Prostate gland (tissue), 2 donors: ENCODE results near the gene OMG. TPM values are rescaled to one million over a fixed set of nuclear protein-coding genes. Genes with fewer than 3 reads are reported as not detected.

Source experiments
- DNase-seq: peaks from one replicate; pipeline ENCODE4 v3.0.0-alpha.2; 2019; ENCODE audit warnings: low spot score
- H3K27ac ChIP-seq, 2 donors: fragments of 200-600 bp; sonication (generic); 2 replicates each; pipeline ENCODE4 v1.5.1; 2017 to 2019
- H3K27me3 ChIP-seq: fragments of 200-600 bp; sonication (generic); replicated peaks from 2 replicates; pipeline ENCODE4 v1.5.1; 2019; ENCODE audit not compliant: insufficient read depth
- H3K36me3 ChIP-seq, 2 donors: fragments of 200-600 bp; sonication (generic); 1 replicate in 1 of 2; 2 replicates in 1 of 2; pipeline versions ENCODE4 v1.5.1 to v1.8.1; 2017 to 2019
- H3K4me1 ChIP-seq: fragments of 200-600 bp; sonication (generic); replicated peaks from 2 replicates; pipeline ENCODE4 v1.5.1; 2019
- H3K4me3 ChIP-seq, 2 donors: fragments of 200-600 bp; sonication (generic); 2 replicates each; pipeline ENCODE4 v1.5.1; 2017 to 2019
- H3K9me3 ChIP-seq: fragments of 200-600 bp; sonication (generic); 2 replicates; pipeline ENCODE4 v1.5.1; 2017
- POLR2A ChIP-seq: fragments of 450-650 bp; IDR thresholded peaks from one replicate; pipeline ENCODE4 v1.6.1; 2016; ENCODE audit warnings: antibody characterized with exemption, mild to moderate bottlenecking
- POLR2AphosphoS5 ChIP-seq: sonication (generic); formaldehyde crosslinking; IDR thresholded peaks from one replicate; pipeline ENCODE4 v1.6.1; 2017; ENCODE audit warnings: antibody characterized with exemption
- WGBS: methylation state at CpG from one replicate; pipeline ENCODE4 v1.1.5; 2018; 5-methylcytosine and 5-hydroxymethylcytosine counted together
- intact Hi-C: fragments of 100-400 bp; cut with DNase I; formaldehyde crosslinking; loops from one replicate; pipeline ENCODE4 v1.14.2; 2022
- total RNA-seq, 2 donors: library from RNA; depleted of rRNA; stranded (reverse); fragments of >200 nt; gene quantifications; one replicate each; pipeline ENCODE4 v1.1.0, GENCODE V29; 2016
- TF ChIP-seq, protein P1 (sequence below), 4 experiments: fragments of 200-600 bp in 2 of 4; fragments of 450-650 bp in 2 of 4; sonication (generic) in 2 of 4; IDR thresholded peaks; 1 replicate in 3 of 4; 2 replicates in 1 of 4; pipeline ENCODE4 v1.5.1; 2016 to 2019; ENCODE audit warnings: antibody characterized with exemption in 4 of 4, mild to moderate bottlenecking in 2 of 4, moderate library complexity in 2 of 4

OMG gene
- total RNA-seq, 2 donors from 2014 or later, result not detected

GRCh38 chr17:31279401-31279800, 17.6 kb downstream of the OMG start:
- no peak for TF ChIP-seq POLR2A
- TF ChIP-seq, protein P1, sequence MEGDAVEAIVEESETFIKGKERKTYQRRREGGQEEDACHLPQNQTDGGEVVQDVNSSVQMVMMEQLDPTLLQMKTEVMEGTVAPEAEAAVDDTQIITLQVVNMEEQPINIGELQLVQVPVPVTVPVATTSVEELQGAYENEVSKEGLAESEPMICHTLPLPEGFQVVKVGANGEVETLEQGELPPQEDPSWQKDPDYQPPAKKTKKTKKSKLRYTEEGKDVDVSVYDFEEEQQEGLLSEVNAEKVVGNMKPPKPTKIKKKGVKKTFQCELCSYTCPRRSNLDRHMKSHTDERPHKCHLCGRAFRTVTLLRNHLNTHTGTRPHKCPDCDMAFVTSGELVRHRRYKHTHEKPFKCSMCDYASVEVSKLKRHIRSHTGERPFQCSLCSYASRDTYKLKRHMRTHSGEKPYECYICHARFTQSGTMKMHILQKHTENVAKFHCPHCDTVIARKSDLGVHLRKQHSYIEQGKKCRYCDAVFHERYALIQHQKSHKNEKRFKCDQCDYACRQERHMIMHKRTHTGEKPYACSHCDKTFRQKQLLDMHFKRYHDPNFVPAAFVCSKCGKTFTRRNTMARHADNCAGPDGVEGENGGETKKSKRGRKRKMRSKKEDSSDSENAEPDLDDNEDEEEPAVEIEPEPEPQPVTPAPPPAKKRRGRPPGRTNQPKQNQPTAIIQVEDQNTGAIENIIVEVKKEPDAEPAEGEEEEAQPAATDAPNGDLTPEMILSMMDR (IDR thresholded peaks at IDR 0.05), result no peak
- no peak for TF ChIP-seq POLR2AphosphoS5
- WGBS, result 92% methylated on average over 2 of the region's 2 CpGs
- Histone ChIP-seq H3K36me3 (no peaks in the 10 kb centered on the region), H3K9me3 (no peaks in the 10 kb centered on the region), H3K4me1 (no peaks in the 10 kb centered on the region), H3K27me3 (no peaks in the 10 kb centered on the region), H3K27ac (no peak overlapping the region), H3K4me3 (no peak overlapping the region)
- DNase-seq, result no peak
- intact Hi-C loops, result no loop called here

DNA sequence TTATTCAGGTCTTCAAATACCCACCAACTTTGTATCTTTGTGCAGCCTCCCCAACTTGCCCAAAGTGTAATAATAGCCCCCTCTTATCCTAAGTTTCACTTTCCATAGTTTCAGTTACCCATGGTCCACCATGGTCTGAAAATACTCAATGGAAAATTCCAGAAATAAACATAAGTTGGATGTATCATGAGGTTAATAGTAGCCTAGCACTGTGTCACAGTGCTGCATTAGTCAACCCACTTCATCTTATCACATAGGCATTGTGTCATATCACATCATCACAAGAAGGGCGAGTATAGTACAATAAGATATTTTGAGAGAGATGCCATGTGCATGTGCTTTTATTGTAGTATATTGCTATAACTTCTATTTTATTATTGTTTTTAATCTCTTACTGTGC, 21.9 kb downstream of the OMG start:
- WGBS, result 97% methylated on average over 1 of the region's 1 CpG
- Histone ChIP-seq H3K4me1 (no peaks in the 10 kb centered on the region), H3K36me3 (no peaks in the 10 kb centered on the region), H3K27me3 (no peaks in the 10 kb centered on the region), H3K4me3 (no peak overlapping the region), H3K9me3 (no peaks in the 10 kb centered on the region), H3K27ac (no peak overlapping the region)
- no peak for DNase-seq
- TF ChIP-seq POLR2A (no peak), POLR2AphosphoS5 (no peak)
- TF ChIP-seq, protein P1 (IDR thresholded peaks at IDR 0.05), result no peak
- intact Hi-C loops, result no loop called here

DNA sequence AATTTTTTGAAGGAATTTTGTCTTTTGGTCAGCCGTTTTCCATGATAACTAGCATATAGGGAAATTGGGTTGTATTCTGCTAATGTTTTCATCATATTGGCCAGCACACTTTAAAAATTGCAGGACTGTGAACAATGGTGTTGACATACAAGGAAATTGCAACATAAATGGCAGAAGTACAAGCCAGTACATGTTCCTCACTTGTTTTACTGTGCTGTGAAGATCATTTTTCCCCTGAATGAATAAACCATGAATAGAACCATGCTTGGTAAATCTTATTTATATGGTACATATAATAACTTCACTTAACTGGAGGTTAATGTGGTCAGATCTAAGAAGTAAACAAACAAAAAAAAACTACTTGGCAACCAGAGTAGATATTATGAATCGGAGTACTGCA, 22.8 kb downstream of the OMG start:
- peak; percentile 46 for DNase-seq
- Histone ChIP-seq H3K4me3 (no peak overlapping the region), H3K4me1 (no peaks in the 10 kb centered on the region), H3K27ac (no peak overlapping the region), H3K9me3 (no peaks in the 10 kb centered on the region), H3K27me3 (no peaks in the 10 kb centered on the region), H3K36me3 (no peaks in the 10 kb centered on the region)
- TF ChIP-seq POLR2AphosphoS5, result peak; percentile 89
- no peak for TF ChIP-seq POLR2A
- intact Hi-C loops, result no loop called here
- 51% methylated on average over 2 of the region's 2 CpGs for WGBS

DNA sequence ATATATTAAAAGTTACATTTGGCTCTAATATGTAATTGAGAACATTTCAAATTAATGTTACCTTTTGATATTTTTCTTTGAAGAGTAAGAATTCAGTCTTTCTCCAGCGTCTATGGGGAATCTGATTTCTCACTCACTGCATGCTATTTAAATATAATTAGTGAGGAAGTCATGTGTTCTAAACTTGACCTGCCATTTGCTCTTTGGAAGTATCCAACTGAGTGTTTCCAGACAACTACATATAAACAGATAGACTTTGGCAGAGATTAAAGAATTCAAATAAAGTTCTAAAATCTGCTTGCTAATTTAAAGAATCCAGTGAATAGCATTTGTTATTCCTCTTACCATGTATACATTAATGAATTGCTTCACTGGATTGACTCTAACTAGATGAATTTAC, 23.5 kb downstream of the OMG start:
- TF ChIP-seq POLR2A (no peak), POLR2AphosphoS5 (no peak)
- TF ChIP-seq, protein P1 (IDR thresholded peaks at IDR 0.05), result no peak
- H3K27ac ChIP-seq, result no peak overlapping the region
- 81% methylated on average over 1 of the region's 1 CpG for WGBS
- no peaks in the 10 kb centered on the region for H3K9me3 ChIP-seq
- H3K27me3 ChIP-seq, result no peaks in the 10 kb centered on the region
- no peak for DNase-seq
- intact Hi-C loops, result no loop called here
- no peaks in the 10 kb centered on the region for H3K4me1 ChIP-seq
- H3K36me3 ChIP-seq, result no peaks in the 10 kb centered on the region
- H3K4me3 ChIP-seq, result no peak overlapping the region

DNA sequence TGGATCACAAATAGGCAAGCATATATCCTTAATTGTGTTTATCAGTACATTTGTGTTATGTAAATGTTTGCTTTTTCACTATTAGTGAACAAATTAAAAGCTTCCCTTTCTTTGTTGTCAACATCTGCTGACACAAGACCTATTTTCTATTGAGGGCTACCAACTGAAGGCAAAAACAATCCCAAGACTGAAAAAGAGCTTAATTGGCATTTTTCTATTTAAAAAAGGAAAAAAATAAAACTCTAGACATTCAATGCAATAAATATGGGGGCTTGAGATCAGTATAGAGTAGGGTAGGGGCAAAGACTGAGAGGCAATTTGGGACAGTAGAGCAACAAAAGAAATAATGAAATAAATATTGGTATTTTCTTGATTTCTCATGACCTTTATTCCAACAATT, 24.2 kb downstream of the OMG start:
- DNase-seq, result no peak
- H3K36me3 ChIP-seq, result no peaks in the 10 kb centered on the region
- TF ChIP-seq, protein P1 (IDR thresholded peaks at IDR 0.05), result no peak
- TF ChIP-seq POLR2A (no peak), POLR2AphosphoS5 (no peak)
- no peaks in the 10 kb centered on the region for H3K4me1 ChIP-seq
- no peak overlapping the region for H3K4me3 ChIP-seq
- intact Hi-C loops, result no loop called here
- no peak overlapping the region for H3K27ac ChIP-seq
- no peaks in the 10 kb centered on the region for H3K27me3 ChIP-seq
- H3K9me3 ChIP-seq, result no peaks in the 10 kb centered on the region

GRCh38 chr17:31272236-31272635, 24.8 kb downstream of the OMG start:
- Histone ChIP-seq H3K36me3 (no peaks in the 10 kb centered on the region), H3K4me1 (no peaks in the 10 kb centered on the region), H3K27ac (no peak overlapping the region), H3K4me3 (no peak overlapping the region), H3K27me3 (no peaks in the 10 kb centered on the region), H3K9me3 (no peaks in the 10 kb centered on the region)
- 95% methylated on average over 1 of the region's 1 CpG for WGBS
- intact Hi-C loops, result no loop called here
- TF ChIP-seq, protein P1 (IDR thresholded peaks at IDR 0.05), result no peak
- TF ChIP-seq POLR2AphosphoS5 (no peak), POLR2A (no peak)
- no peak for DNase-seq
